GM10847 (cell line): Measurements from ENCODE around the gene ACTL7A.

Source experiments
- POLR2A ChIP-seq: IDR thresholded peaks from 2 replicates; pipeline ENCODE4 v1.6.1; 2011; ENCODE audit not compliant: insufficient read length; ENCODE audit errors: extremely low read depth

The ACTL7A gene

GRCh38 chr9:108860764-108861163, 1.3 kb upstream of the ACTL7A start:
- no peak for TF ChIP-seq POLR2A

- TF ChIP-seq POLR2A, result no peak
These were observed 602 bp upstream of the ACTL7A start for GRCh38 chr9:108861464-108861863.

DNA sequence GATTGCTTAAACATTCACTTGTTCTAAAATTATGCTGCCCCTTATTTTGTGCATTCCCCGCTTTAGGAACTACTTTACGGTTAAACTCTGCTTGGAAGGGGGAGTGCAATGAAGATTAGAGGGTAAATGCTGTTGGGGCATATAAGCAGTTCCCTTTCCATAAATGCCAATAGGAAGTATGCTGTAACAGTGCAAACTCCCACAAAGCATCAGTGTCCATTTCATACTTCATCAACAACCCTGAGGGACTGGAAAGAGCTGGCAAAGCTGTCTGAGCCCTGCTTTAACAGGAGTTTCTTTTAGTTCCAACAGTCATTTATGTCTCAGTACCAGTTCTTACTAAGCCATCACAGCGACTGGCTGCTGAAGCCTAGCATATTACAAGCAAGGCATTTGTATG, 1.8 kb downstream of the ACTL7A start:
- no peak for TF ChIP-seq POLR2A

GRCh38 chr9:108864446-108864845, 2.4 kb downstream of the ACTL7A start:
- no peak for TF ChIP-seq POLR2A

GRCh38 chr9:108865037-108865436, 3.0 kb downstream of the ACTL7A start:
- TF ChIP-seq POLR2A, result no peak

DNA sequence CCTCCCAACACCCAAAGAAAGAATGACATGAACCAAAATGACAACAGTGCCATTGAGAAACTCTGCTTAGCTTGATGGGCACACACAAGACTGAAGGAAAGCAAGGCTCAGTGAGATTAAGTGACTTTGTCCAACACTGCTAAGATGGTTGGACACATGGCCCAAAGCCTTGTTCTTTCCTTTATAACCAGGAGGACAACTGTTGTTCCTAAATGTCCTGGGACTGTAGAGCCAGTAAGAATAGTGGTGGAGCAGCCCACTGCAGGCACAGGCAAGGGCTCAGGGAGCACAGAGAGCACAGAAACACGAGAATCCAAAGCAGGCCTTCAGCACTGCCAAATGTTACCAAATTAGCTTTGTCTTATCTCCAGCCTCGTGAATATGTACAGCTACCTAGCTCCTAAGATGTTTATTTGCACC, 3.9 kb downstream of the ACTL7A start:
- TF ChIP-seq POLR2A, result no peak

DNA sequence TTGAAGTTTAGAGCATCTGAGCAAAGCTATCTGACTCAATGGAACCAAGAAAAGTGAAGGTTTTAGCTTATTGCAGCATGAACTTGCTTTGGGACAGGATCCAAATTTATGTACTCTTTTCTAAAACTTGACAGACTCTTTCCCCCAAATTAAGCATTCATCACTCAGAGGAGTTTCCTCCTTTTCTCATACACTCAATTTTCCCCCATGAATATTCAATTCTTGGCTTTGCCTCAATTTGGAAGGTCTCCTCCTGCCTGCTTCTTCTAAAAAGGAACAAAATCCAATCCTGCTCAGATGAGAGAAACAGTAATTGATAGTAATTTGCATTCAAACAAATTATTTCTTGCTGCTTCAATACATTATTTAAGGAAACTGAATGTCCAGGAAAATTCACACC, 5.0 kb downstream of the ACTL7A start:
- no peak for TF ChIP-seq POLR2A

- no peak for TF ChIP-seq POLR2A
These were observed 5.8 kb downstream of the ACTL7A start for GRCh38 chr9:108867829-108868228.

- TF ChIP-seq POLR2A, result no peak
These were observed 7.1 kb downstream of the ACTL7A start for GRCh38 chr9:108869092-108869725.

GRCh38 chr9:108874058-108874788, 12.2 kb downstream of the ACTL7A start:
- no peak for TF ChIP-seq POLR2A

DNA sequence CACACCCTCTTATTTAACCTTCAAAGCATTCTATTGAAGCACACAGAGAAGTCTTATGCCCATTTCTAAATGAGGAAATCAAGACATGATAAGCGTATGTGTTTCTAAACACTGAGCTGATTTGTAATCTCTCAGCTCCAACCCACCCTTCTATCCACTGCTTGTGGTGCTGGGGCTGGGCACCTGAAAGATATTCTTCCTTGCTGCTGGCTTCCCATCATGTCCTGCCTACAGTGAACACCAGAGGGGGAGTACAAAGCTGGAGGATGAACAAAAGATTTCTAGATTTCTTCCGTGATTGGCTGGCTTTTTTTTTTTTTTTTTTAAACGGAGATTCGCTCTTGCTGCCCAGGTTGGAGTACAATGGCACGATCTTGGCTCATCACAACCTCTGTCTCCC, 14.4 kb downstream of the ACTL7A start:
- TF ChIP-seq POLR2A, result no peak

DNA sequence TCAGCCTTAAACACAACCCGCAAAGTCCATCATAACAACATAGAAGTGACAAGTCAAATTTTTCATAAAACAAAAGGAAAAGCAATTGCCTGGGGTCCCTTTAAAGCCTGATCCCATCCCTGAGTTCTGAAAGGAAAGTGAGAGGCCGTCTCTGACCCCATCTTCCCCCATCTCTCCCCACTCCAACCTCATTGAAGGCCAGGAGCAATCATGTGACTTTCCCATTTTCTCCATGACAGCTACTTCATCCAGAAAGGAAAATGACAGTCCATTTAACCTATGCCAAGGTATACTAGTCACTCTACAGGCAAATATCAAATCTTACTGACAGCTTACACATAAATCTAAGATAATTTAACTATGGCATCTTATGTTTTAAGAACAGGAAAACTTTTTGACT, 15.5 kb downstream of the ACTL7A start:
- no peak for TF ChIP-seq POLR2A

DNA sequence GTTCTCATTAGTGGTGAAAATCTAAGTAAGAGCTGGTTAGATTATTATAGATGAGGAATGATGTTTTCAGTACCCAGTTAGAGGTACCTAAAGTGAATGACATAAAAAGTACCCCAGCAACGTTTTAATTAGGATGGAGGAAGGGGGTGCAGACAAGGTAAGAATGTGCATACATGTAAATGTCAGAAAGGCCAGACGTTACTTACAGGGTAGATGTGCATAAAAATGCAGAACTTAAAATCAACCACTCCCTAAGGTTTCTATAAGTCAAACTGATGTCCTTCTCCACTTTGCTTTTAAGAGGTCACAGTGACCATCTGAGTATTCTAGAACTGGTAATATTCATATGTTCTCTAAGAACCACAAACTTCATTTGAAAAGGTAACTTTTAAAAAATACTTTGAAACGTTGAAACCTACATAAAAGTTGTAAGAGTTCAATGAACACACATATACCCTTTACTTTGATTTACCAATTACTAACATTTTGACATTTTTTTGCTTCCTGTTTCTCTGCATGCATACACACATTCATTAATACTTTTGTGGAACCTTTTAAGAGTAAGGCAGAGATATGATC, 18.8 kb downstream of the ACTL7A start:
- no peak for TF ChIP-seq POLR2A

DNA sequence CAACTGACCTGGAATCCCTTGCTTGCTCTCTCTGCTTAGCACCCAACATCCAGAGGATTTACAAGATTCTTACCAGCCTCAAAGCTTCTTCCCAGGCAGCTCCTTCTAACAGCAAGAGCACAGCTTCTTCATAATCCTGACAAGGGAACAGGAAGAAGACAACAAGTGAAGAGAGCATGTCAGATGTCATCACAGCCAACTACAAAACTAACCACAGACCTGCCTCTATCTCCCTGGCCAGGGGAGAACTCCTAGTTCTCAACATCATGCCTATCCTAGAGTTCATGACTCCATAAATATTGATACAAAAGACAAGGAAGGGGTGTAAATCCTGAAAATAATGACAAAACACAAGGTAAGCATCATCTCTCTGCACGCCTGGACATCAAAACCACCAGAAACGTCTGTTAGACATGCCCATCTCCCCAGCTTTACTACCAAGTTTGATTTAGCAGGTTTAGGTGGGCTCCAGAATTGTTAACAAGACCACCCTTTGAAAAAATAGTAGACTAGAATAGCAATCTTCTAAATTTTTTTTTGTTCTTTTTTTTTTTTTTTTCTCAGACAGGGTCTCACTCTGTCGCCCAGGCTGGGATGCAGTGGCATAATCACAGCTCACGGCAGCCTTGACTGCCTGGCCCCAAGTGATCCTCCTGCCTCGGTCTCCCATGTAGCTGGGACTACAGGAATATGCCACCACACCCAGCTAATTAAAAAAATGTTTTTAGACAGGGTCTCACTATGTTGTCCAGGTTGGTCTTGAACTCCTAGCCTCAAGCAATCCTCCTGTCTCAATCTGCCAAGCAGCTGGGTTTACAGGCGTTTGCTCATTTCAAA, 20.2 kb downstream of the ACTL7A start:
- TF ChIP-seq POLR2A, result no peak

DNA sequence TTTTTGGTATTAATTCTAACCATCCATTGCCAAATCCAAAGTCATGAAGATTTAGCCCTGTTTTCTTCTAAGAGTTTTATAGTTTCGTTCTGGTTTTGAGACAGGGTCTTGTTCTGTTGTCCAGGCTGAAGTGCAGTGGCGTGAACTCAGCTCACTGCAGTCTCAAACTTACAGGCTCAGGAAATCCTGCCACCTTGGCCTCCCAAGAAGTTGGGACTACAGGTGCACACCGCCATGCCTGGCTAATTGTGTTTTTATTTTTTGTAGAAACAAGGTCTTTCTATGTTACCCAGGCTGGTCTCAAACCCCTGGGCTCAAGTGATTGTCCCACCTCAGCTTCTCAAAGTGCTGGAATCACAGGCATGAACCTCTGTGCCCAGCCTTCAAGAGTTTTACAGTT, 21.0 kb downstream of the ACTL7A start:
- TF ChIP-seq POLR2A, result no peak

DNA sequence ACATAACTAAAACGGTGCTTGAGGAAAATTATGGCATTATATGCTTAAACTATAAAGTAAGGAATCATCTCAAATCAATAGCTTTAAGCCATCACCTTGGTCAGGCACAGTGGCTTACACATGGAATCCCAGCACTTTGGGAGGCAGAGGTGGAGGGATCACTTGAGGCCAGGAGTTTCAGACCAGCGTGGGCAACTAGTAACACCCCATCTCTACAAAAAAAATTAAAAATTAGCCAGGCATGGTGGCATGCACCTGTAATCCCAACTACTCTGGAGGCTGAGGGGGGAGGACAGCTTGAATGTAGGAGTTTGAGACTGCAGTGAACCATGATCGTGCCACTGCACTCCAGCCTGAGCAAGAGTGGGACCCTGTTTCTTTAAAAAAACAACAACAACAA, 22.6 kb downstream of the ACTL7A start:
- no peak for TF ChIP-seq POLR2A

DNA sequence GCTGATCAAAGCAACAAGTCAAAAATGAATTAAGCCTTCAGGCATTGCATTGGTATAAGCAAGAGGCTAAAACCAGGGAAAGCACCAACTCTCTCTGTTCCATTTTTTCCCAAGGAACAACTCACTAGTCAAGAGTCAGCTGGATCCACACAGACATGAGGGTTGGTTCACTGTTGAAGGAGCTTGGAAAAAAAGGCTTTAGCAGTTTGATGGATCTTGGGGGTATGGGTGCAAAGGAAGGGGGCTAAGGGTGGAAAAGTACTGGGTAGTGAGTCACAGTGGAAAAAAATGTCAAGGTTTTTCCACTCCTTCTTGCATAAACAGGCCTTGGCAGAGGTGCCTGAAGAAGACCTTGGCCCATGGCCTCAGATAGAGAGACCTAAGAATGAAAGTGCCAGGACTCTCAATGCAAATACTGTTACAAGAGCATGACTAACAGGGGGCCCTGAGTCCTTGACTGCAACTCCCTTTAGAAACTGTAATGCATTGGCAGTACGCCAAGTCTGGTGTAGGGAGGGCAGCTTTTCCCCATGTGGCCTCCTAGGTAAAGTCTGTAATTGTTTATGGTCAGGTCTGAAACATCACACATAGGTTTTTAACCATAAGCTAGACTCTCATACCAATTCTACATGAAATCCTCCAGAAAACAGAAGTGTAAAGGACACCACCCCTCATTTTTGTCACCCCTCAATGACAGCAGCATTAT, 23.7 kb downstream of the ACTL7A start:
- no peak for TF ChIP-seq POLR2A
